HG03520 (cell line): ENCODE data around the gene ENAH.

Experiments
- ATAC-seq: cut with Tn5 transposase; IDR thresholded peaks from one replicate; pipeline ENCODE4 v1.9.1; 2021; ENCODE audit warnings: mild to moderate bottlenecking, moderate library complexity; ENCODE audit not compliant: unreplicated experiment

The ENAH gene

DNA sequence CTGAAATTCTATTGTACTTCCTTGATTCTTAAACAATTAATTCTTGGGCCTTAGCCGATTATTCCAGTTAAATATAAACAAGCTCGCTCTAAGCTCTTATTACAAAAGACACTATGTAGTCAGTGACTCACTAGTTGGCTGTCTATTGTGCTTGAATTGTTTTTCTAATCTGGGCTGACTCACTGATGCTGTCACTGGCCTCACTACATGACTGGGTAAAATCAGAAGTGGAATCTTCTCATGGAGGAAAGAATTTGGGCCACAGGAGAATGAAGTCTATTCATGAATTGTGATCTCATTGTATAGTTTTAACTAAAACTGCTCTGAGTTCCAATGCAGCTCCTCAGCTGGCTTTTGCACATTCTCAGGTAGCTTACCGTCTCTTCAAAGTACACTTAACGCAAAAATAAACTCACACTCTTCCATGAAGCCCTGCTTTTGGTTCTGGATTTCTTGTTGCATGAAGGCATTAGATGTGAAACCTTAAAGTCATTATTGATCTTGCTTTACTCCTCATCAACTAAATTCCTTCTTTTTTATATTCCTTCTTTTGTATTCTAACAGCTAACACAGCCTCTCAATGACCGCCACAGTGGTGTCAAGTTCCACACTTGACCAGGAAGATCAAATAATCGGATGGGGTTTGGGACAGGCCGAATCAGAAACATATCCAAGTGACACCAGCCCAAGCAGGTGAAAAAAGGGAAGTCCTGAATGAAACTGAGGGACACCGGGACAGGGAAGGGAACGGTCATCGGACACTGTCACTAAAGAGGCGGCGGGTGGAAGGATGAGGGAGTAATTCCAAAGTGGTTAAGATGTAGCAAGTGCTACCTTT, 144.2 kb downstream of the ENAH start:
- no peak for ATAC-seq

- ATAC-seq, result no peak
These were observed 146.2 kb downstream of the ENAH start for GRCh38 chr1:225506727-225507126.

DNA sequence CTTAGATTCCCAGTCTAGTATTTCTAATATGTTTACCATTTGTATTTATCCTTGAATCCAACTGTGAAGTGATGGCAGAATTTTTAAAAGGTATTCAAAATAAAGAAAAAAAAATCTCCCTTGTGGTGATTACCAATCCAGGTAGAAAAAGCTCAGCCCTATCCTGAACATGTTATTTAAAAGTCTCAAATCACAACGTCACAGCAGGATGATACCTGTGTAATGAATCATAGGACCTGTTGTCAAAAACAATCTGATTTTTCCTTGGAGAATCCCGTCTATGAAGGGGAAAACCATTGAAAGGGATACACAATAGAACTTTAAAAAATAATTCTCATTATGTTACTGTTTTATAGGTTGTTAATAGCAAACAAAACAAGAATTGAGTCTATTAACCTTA, 148.1 kb downstream of the ENAH start:
- ATAC-seq, result no peak

DNA sequence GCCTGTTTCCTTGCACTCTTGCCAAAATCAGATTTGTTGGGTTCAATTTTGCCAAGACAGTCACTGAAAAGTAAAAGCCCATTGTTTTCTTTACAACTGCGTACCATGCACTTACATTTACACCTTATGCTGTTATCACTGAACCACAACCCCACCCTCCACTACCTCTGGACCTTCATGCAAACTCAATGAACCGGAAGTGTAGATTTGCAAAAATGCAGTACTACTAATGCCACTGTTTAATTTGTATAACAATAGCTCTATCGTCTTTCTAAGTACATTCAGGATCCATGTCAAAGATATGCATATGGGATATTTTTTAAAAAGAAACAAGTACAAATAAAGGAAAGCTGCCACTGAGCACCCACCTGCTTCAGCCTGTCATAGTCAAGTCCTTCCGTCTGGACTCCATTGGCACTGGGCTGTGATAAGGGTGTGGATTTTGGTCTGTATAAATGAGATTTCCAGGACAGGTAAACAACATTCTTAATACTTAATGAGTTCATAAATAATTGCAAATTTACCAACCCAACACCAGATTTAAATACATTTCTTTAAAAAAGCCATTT, 152.2 kb downstream of the ENAH start:
- no peak for ATAC-seq

GRCh38 chr1:225498549-225499136, 154.3 kb downstream of the ENAH start:
- ATAC-seq, result no peak

DNA sequence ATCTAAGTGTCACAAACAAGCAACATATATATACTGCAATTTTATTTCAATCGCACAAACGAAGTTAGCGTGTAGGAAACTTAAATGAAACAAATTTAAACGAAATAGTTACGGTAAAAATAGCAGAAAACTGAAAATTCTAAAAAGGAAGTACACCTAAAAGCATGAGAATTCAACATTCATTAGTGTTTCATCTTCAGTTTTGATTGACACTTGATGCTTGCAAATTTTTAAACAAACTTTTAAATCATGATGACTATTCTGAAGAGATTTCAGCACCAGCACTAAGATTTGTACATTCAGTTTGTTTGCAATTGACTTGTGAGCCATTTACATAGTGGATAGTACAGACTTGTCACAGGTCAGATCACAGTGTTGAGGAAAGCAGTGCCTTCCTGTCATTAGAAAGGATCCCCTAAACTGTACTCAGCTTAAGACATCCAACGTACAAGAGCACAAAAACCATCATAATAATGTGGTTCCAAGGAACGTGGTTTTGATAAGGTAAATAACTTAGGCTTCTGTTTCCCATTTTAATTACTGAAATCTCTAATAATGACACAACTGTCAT, 158.0 kb downstream of the ENAH start:
- no peak for ATAC-seq

- no peak for ATAC-seq
These were observed 159.2 kb downstream of the ENAH start for GRCh38 chr1:225493591-225494246.

- ATAC-seq, result no peak
These were observed 164.2 kb downstream of the ENAH start for GRCh38 chr1:225488676-225489075.

- ATAC-seq, result no peak
These were observed 166.1 kb downstream of the ENAH start for GRCh38 chr1:225486856-225487255.

- ATAC-seq, result no peak
These were observed 166.9 kb downstream of the ENAH start for GRCh38 chr1:225485991-225486530.

GRCh38 chr1:225485226-225485625, 167.7 kb downstream of the ENAH start:
- no peak for ATAC-seq

DNA sequence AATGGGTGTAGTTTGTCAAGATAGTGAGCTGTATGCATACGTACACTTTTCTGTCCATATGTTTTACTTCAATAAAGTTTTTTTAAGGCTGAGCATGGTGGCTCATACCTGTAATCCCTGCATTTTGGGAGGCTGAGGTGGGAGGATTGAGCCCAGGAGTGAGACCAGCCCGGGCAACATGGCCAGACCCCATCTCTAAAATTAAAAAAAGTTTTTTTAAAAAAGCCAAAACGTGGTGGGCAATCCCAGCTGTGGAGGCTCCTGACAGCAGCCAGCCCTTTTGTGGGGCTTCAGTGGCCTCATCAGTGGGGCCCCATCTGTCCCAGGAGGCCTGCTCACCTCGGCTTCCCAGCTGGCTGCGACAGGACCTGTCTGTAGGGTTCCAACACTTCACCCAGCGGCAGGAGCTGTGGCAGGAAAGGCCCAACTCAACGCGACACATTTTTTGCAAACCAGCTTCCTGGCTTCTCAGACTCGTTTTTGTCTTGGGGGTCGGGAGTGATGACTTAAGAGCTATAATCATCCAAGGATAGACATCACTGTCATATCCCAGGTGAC, 168.2 kb downstream of the ENAH start:
- ATAC-seq, result no peak

DNA sequence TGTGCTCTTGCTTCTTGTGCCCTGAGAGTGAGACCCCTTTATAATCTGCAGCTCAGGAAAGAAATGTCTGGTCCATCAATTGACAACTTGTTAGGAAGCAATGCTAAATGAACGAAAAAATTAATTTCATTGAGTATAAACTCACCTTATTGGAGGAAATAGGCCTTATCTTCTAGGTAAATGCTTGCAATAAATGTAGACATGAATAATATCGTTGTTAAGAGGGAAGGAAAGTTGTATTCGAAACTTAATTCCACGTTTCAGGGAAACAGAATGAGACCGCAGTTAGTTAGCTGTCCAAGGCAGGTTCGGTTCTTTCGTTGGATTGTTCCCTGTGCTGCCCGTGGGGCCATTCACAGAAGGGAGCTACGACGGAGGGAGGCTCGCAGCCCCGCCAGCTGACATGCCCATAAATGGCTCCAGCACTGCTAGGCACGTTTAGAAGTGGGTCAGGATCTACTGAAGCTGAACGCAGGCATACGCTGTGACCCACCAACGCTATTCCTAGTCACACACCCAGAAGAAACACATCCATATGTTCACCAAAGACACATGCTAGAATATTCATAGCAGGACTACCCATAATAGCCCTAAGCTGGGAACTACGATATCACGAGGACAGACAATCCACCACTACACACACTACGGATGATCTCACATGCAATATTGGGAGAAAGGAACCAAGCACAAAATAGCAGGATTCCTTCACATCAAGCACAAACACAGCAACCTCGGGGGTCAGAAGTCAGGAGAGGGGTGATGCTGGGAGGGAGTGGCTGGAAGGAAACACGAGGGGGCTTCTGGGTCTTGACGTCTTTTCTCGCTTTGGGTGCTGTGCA, 168.9 kb downstream of the ENAH start:
- ATAC-seq, result no peak

DNA sequence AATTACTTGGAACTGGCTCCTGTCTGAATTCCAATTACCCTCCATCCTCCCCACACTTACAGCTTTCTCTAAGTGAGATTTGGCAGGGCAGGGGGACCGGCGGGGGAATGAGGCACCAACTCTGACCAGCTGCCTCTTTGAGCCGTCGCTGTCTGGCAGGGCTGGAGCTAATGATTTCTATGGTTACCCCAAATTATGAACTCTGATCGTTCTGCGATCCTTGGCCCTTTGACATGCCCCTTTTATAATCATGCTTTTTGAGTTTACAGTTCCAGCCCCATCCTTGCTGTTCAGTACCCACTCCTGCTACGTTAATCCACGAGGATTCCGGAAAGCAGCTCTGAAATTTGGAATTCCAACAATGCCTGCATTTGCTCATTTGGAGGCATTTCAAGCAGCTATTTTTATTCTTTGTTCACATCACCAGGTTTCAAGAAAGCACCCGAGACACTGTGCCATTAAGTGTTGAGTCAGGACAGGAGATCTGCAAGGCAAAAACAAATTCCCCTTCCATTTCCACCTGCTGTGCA, 170.4 kb downstream of the ENAH start:
- ATAC-seq, result no peak

GRCh38 chr1:225481738-225482137, 171.2 kb downstream of the ENAH start:
- ATAC-seq, result no peak

- ATAC-seq, result peak; percentile 89
These were observed 172.0 kb downstream of the ENAH start for GRCh38 chr1:225480825-225481434.

- no peak for ATAC-seq
These were observed 172.8 kb downstream of the ENAH start for GRCh38 chr1:225479996-225480720.

DNA sequence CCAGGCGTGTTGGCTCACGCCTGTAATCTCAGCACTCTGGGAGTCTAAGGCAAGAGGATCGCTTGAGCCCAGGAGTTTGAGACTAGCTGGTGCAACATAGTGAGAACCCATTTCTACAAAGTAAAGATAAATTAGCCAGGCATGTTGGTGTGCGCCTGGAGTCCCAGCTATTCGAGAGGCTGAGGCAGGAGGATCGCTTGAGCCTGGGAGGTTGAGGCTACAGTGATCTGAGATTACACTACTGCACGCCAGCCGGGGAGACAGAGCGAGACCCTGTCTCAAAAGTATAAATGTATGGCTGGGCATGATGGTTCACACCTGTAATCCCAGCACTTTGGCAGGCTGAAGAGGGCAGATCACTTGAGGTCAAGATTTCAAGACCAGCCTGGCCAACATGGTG, 173.6 kb downstream of the ENAH start:
- no peak for ATAC-seq
